NCI-H2171 (cell line): Measurements from ENCODE around the gene OR2M4.
A peak's percentile ranks its signal among the peaks of the same experiment; 100 is the strongest.
"Not testable (repeated sequence)": the region's sequence is repeated elsewhere in the genome, so short reads cannot be mapped to it uniquely, and the experiment has no call there.

Experiments
- DNase-seq: peaks from one replicate; lab custom pipeline; 2025; lab: John Stamatoyannopoulos, UW

Gene OR2M4, protein sequence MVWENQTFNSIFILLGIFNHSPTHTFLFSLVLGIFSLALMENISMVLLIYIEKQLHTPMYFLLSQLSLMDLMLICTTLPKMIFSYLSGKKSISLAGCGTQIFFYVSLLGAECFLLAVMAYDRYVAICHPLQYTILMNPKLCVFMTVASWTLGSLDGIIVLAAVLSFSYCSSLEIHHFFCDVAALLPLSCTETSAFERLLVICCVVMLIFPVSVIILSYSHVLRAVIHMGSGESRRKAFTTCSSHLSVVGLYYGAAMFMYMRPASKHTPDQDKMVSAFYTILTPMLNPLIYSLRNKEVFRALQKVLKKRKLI

DNA sequence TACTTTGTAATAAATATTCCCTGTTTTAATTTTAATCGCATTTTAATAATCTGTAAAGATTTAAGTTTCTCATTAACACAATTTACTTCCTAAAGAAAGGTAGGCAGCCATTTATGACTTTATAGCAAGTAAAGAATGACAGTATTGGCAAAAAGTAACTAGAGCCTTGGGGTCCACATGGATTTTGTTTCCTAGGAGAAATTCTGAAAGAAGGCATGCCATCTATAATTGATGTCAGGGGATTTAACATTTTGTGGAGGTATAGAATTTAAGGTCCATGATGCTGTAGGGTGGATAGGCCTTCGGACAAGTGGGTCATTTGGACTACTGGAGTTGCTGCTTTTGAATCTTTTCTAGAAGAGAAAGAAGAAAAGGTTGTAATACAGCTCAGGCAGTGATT is at the start of gene OR2M4:
OR2M4 (plus strand) TSS at position 301 of the 400 bp plus-strand sequence. CDS start 7,512 bp downstream, outside the sequence.
- no peak for DNase-seq

DNA sequence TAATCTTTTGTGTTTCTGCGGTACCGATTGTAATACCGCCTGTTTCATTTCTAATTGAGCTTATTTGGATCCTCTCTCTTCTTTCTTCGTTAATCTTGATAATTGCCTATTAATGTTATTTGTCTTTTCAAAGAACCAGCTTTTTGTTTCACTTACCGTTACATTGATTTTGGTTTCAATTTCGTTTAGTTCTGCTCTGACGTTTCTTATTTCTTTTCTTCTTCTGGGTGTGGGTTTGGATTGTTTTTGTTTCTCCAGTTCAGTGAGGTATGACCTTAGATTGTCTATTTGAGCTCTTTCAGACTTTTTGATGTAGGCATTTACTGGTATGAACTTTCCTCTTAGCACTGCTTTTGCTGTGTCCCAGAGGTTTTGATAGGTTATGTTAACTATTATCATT is 47.2 kb upstream of the OR2M4 start:
- no peak for DNase-seq

DNA sequence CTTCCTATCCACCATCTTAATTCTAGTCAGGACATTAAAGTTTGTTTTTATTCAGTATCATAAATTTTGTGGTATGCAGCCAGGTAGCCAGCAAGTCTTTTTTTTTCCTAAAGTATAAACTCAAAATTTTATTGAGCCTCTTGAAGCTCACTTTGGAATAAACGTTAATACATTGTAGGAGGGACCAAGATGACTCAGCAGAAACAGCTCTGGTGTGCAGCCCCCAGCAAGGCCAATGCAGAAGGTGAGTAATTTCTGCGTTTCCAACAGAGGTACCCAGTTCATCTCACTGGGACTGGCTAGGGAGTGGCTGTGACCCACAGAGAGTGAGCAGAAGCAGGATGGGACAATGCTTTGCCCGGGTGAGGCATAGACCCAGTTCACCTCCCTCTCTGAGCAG is 43.9 kb upstream of the OR2M4 start:
- DNase-seq: no peak

DNA sequence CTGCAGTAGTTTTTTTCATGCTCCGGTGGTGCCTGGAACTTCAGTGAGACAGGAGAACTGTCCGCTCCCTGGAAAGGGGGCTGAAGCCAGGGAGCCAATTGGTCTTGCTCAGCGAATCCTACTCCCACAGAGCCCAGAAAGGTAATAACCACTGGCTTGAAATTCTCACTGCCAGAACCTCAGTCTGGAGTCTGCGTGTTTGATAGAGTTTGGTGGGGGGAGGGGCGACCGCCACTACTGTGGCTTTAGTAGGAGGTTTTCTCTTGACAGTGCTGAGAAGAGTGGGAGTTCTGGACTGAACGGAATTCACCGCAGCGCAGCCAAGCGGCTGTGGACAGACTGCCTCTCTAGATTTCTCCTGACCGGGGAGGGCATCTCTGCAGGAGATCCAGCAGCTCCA is 42.2 kb upstream of the OR2M4 start:
- no peak for DNase-seq

DNA sequence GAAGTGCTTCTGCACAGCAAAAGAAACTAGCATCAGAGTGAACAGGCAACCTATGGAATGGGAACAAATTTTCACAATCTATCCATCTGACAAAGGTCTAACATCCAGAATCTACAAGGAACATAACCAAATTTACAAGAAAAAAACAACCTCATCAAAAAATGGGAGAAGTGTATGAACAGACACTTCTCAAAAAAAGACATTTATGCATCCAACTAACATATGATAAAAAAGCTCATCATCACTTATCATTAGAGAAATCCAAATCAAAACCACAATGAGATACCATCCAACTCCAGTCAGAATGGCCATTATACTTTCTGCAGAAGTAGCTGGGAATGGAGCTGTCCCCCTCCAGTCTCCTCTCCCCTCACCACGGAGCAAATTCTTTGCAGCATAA is 37.1 kb upstream of the OR2M4 start:
- DNase-seq: no peak

DNA sequence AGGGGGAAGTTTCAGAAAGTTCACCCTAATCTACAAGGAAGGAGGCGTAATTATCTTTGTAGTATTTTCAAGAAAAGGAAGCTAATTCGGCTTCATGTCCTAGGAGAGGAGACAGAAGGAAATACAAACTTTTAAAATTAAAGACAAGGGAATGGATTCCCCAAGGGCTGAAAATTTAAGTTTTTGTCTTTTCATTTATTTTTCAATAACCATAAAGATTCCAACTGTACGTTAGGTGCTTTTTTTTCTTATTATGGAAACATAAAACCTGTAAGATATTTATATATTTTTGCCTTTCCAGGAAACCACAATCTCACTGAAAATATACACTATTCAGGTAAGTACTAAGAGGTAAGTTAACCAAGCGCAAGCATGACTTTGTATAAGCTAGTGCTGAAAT is 34.3 kb upstream of the OR2M4 start, which contains the start of gene OR2M3:
OR2M3 (plus strand) TSS at position 301 of the 400 bp plus-strand sequence. CDS start 5,803 bp downstream, outside the sequence.
- DNase-seq: no peak

DNA sequence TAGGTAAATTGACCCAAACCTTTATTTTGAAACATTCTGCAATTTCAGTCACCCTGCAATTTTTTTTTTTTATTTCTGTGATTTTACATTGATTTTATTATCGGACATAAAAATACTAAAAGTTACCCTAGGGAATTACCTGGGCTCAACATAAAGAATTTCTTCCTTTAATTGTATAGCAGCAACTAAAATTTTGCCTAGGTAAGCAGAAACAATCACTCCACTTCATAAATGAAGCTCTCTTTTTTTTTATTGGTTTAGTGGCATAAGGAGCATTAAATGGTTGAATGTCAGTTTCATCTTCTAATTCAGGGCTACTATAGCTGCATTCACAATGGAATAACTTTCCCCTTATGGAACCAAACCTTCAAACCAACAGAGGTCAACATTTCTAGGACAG is 15.3 kb upstream of the OR2M4 start:
- DNase-seq: no peak

DNA sequence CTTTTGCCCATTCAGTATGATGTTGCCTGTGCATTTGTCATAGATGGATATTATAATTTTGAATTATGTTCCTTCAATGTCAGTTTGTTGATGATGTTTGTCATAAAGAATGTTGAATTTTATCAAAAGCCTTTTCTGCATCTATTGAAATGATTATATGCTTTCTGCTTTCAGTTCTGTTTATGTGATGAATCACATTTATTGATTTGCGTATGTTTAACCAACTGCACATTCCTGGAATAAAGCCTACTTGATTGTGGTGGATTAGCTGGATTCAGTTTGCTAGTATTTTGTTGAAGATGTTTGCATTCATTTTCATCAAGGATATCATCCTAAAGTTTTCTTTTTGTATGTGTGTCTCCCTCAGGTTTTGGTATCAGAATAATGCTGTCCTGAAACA is 5.7 kb upstream of the OR2M4 start:
- no peak for DNase-seq

DNA sequence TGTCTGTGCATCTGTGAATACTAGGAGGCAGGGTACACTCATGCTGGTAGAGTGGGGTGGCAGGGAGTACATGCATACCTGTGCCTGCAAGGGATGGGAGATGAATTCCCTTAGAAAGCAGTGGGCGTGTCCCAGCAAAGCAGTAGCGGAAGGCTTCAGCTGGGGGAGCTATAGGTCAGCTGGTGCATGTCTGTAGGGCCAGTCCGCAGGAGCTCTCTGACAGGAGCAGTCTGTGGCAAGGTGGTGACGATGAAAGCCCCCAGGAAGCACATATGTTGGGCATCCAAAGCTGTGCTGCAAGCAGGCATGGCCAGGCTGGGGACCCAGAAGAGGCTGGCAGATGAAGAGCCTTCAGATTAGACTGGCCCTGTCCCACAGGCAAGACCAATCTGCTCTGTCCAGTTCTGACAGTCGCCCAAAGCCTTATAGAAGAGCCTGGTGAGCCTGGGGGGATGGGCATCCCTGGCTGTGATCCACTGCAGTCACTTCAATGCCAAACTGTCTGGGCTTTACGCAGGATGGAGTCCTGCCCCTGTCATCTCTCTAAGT is 1.8 kb upstream of the OR2M4 start:
- DNase-seq: no peak

DNA sequence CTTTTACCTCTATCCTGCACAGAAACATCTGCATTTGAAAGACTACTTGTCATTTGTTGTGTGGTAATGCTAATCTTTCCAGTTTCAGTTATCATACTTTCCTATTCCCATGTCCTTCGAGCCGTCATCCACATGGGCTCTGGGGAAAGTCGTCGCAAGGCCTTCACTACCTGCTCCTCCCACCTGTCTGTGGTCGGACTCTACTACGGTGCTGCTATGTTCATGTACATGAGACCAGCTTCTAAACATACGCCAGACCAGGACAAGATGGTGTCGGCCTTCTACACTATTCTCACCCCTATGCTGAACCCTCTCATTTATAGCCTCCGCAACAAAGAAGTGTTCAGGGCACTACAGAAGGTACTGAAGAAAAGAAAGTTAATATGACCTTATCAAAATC is 8.3 kb downstream of the OR2M4 start:
- no peak for DNase-seq

DNA sequence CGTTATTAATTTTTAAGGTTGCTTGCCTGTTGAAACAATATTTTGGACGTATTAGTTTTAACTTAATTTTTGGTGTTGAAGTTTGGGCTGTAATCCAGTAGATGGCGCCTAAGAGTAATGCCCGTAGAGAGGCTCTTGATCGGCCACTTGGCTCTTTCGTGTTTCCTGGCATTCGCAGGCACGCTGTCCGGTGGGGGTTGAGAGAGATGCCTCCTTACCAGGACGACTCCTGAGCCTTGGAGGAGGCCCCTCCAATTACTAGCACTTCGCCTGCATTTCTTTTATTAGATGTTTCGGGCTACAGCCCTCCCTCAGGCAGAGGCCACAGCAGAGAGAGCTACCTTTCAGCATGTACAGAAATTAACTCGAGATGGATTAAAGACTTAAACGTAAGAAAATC is 12.0 kb downstream of the OR2M4 start:
- peak; percentile 12 for DNase-seq

DNA sequence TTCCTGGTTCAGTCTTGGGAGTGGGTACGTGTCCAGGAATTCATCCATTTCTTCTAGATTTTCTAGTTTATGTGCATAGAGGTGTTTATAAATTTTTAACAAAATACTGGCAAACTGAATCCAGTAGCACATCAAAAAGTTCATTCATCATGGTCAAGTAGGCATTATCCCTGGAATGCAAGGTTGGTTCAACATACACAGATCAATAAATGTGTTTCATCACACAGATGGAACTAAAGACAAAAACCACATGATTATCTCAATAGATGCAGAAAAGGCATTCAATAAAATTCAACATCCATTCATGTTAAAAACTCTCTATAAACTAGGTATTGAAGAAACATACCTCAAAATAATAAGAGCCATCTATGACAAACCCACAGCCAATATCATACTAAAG is 28.1 kb downstream of the OR2M4 start:
- DNase-seq: not testable (repeated sequence)

DNA sequence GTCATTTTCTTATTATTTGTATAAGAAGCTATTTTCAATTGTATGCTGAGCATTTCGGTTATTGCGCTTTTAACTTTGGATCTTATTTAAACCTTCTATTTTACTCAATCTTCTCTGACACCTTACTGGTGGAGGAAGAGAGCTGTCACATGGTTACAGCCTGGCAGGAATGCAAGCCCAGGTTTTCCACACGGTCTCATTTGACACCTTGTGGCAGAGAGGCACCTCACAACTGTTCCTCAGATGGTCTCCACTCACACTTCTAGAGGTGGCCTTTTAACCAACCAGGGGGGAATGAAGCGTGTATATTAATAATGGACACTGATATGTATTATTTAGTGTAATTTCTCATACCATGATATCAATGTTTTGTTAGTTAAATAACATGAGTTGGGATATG is 37.0 kb downstream of the OR2M4 start:
- no peak for DNase-seq

DNA sequence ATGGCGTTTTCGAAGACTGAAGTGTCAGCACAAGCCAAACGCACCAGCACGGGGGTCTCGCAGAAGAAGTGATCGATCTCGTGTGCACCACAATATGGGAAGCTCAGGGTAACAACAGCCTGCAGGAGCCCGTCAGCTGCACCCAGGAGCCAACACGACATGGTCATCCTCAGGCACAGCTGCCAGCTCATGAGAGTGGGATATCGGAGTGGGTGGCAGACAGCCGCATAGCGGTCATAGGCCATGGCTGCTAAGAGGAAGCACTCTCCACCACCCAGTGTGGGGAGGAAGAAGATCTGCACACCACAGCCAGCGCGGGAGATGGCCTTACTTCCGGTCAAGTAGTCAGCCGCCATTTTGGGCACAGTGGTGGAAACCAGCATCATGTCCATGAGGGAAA is 42.0 kb downstream of the OR2M4 start:
- DNase-seq: not testable (repeated sequence)

DNA sequence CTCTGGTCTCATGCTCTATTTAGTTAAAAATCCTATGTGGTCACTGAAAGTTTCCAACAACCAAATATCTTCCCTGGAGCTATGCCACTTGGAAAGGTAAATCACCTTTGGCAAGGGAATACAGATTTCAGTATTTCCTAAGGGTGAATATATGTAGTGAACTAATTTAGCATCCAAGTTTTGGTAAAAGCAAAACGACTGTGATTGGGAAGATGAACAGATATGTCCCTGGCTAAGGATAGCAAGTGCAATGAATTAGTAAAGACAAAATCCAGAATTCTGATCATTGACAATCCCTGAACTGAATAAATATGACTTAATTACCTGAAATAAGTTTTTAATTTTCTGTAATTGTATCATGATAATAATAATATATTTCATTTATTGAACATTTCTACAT is 46.7 kb downstream of the OR2M4 start, which contains the start of gene OR2T33:
OR2T33 (minus strand) TSS at position 101 of the 400 bp plus-strand sequence. CDS start 4,162 bp downstream, outside the sequence.
- DNase-seq: no peak

DNA sequence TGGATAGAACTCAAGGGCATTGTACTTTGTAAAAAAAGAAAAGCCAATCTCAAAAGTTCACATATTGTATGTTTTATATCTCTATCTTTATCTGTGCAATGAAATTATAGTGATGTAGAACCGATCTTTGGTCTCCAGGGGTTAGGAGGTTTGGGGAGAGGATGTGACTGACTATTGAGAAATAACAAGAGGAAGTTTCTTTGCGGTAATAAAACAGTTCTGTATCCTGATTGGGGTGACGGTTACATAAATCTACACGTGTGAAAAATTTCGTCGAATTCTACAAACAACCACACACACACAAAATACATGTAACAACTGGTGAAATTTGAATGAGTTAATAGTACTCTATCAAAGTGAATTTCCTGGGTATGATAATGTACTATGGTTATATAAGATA is 57.2 kb downstream of the OR2M4 start:
- DNase-seq: no peak
